HepG2 (cell line): Measurements from ENCODE around the gene NPC1. TPM values are rescaled to one million over a fixed set of nuclear protein-coding genes. Genes with fewer than 3 reads are reported as not detected.
A peak's percentile ranks its signal among the peaks of the same experiment; 100 is the strongest.

Experiments used
- AGO1 ChIP-seq: fragments of 200-400 bp; formaldehyde crosslinking; IDR thresholded peaks from 2 replicates; pipeline ENCODE4 v1.6.1; 2017; ENCODE audit warnings: mild to moderate bottlenecking, low read depth, low read length, moderate library complexity; ENCODE audit not compliant: poor library complexity, severe bottlenecking
- BRCA1 ChIP-seq: sonication (generic); formaldehyde crosslinking; IDR thresholded peaks from 2 replicates; pipeline ENCODE4 v1.4.0; 2020; ENCODE audit warnings: missing genetic modification reagents
- CSRNP1 ChIP-seq: sonication (generic); formaldehyde crosslinking; IDR thresholded peaks from 2 replicates; pipeline ENCODE4 v1.8.1; 2023; ENCODE audit warnings: mild to moderate bottlenecking, missing genetic modification reagents
- EP300 ChIP-seq, 3 experiments: sonication (generic) in 1 of 3; formaldehyde crosslinking in 1 of 3; IDR thresholded peaks; 2 replicates each; pipeline versions ENCODE4 v1.5.1 to v1.6.1; 2011 to 2020; ENCODE audit warnings: low read depth in 2 of 3, low read length in 2 of 3, borderline replicate concordance in 1 of 3, improper control_type of control experiment in 1 of 3, mild to moderate bottlenecking in 1 of 3, missing genetic modification reagents in 1 of 3, moderate library complexity in 1 of 3
- FOXK1 ChIP-seq: sonication (generic); formaldehyde crosslinking; IDR thresholded peaks from 2 replicates; pipeline ENCODE4 v1.4.0; 2020; ENCODE audit warnings: low read depth, missing genetic modification reagents, borderline replicate concordance
- GPBP1L1 ChIP-seq: sonication (generic); formaldehyde crosslinking; IDR thresholded peaks from 2 replicates; pipeline ENCODE4 v1.5.0; 2020; ENCODE audit warnings: mild to moderate bottlenecking, missing genetic modification reagents
- IKZF1 ChIP-seq: fragments of 450-650 bp; IDR thresholded peaks from 2 replicates; pipeline ENCODE4 v1.7.1; 2016
- KDM4B ChIP-seq: sonication (generic); formaldehyde crosslinking; IDR thresholded peaks from 2 replicates; pipeline ENCODE4 v1.4.0; 2020; ENCODE audit warnings: missing genetic modification reagents
- MED8 ChIP-seq: sonication (generic); formaldehyde crosslinking; IDR thresholded peaks from 2 replicates; pipeline ENCODE4 v1.8.1; 2023; ENCODE audit warnings: mild to moderate bottlenecking, missing genetic modification reagents; ENCODE audit not compliant: insufficient replicate concordance
- NRL ChIP-seq: sonication (generic); formaldehyde crosslinking; IDR thresholded peaks from 2 replicates; pipeline ENCODE4 v1.5.0; 2020; ENCODE audit warnings: missing genetic modification reagents, mild to moderate bottlenecking, moderate library complexity, borderline replicate concordance
- RAD51 ChIP-seq: fragments of 450-650 bp; IDR thresholded peaks from 2 replicates; pipeline ENCODE4 v1.6.1; 2016; ENCODE audit warnings: borderline replicate concordance
- ZBTB39 ChIP-seq: sonication (generic); formaldehyde crosslinking; IDR thresholded peaks from 2 replicates; pipeline ENCODE4 v1.5.0; 2020; ENCODE audit warnings: missing genetic modification reagents
- ZEB1 ChIP-seq: IDR thresholded peaks from 2 replicates; pipeline ENCODE4 v1.6.1; 2012; ENCODE audit warnings: mild to moderate bottlenecking, low read depth, inconsistent platforms; ENCODE audit not compliant: insufficient replicate concordance
- ZNF232 ChIP-seq: sonication (generic); formaldehyde crosslinking; IDR thresholded peaks from 2 replicates; pipeline ENCODE4 v1.4.0; 2020; ENCODE audit warnings: missing genetic modification reagents, borderline replicate concordance
- ZNF3 ChIP-seq: IDR thresholded peaks from 2 replicates; pipeline ENCODE4 v1.7.0; 2017; ENCODE audit warnings: inconsistent platforms
- ZNF547 ChIP-seq: sonication (generic); formaldehyde crosslinking; IDR thresholded peaks from 2 replicates; pipeline ENCODE4 v1.5.1; 2020; ENCODE audit warnings: mild to moderate bottlenecking, missing genetic modification reagents
- ZNF672 ChIP-seq: sonication (generic); formaldehyde crosslinking; IDR thresholded peaks from 2 replicates; pipeline ENCODE4 v1.8.1; 2022; ENCODE audit warnings: missing genetic modification reagents
- ZNF7 ChIP-seq: IDR thresholded peaks from 2 replicates; pipeline ENCODE4 v1.6.1; 2016; ENCODE audit warnings: missing biosample characterization, missing genetic modification reagents
- polyA plus RNA-seq, 8 experiments: library from polyadenylated mRNA; depleted of rRNA in 3 of 8; stranded (reverse) in 7 of 8; unstranded in 1 of 8; fragments of >200 nt; fragmentation: Illumina TruSeq in 4 of 8; extraction: Trizol in 4 of 8; gene quantifications; 2 replicates each; pipeline versions ENCODE4 v1.2.1 to v1.2.3, GENCODE V29; 2011 to 2016; ENCODE audit warnings: low read depth in 4 of 8, missing spikeins in 1 of 8, mixed read lengths in 1 of 8; ENCODE audit not compliant: insufficient read depth in 1 of 8
- total RNA-seq, 5 experiments: library from RNA; depleted of rRNA; stranded (reverse); fragments of >200 nt; fragmentation: Illumina TruSeq; extraction: Trizol; gene quantifications; 2 replicates each; pipeline ENCODE4 v1.2.3, GENCODE V29; 2016; ENCODE audit warnings: low read depth in 1 of 5
- TF ChIP-seq, protein P1 (sequence below): fragments of 450-650 bp; IDR thresholded peaks from 2 replicates; pipeline ENCODE4 v1.6.1; 2017
- TF ChIP-seq, protein P2 (sequence below): sonication (generic); formaldehyde crosslinking; IDR thresholded peaks from 2 replicates; pipeline ENCODE4 v1.4.0; 2020; ENCODE audit warnings: mild to moderate bottlenecking, low read depth, missing genetic modification reagents
- TF ChIP-seq, protein P3 (sequence below): sonication (generic); formaldehyde crosslinking; IDR thresholded peaks from 2 replicates; pipeline ENCODE4 v1.4.0; 2020; ENCODE audit warnings: mild to moderate bottlenecking, missing genetic modification reagents, borderline replicate concordance

Gene NPC1
- total and polyA plus RNA-seq, 2 of the 13 experiments (the other 11 are each of a cell fraction or from before 2014, with no cell fraction given) = 46.5 to 114 TPM

- TF ChIP-seq GPBP1L1 (no peak), EP300 (IDR thresholded peaks at IDR 0.05; ENCODE audit: low read depth in 2 of 2, low read length in 2 of 2) (peak in 1 of 2 experiments; percentile 81; a peak in 2 of 4 replicates), EP300 (CRISPR knock-in tag; IDR thresholded peaks at IDR 0.05; ENCODE audit: borderline replicate concordance) (peak; percentile 69; the same call in 1 of the 2 replicates), ZNF672 (no peak), ZNF547 (CRISPR knock-in tag) (peak; percentile 32; the same call in 1 of the 2 replicates), RAD51 (no peak), IKZF1 (no peak), ZNF3 (no peak; the same call in 1 of the 2 replicates), ZEB1 (no peak), CSRNP1 (CRISPR knock-in tag) (no peak), ZBTB39 (CRISPR knock-in tag) (no peak), AGO1 (no peak), BRCA1 (no peak), KDM4B (0 out of 2 replicates have a peak, but pooled peaks have one; percentile 16), ZNF232 (CRISPR knock-in tag) (no peak), ZNF7 (no peak), FOXK1 (CRISPR knock-in tag) (0 out of 2 replicates have a peak, but pooled peaks have one; percentile 60), MED8 (CRISPR knock-in tag) (no peak), NRL (no peak)
- TF ChIP-seq, protein P1, sequence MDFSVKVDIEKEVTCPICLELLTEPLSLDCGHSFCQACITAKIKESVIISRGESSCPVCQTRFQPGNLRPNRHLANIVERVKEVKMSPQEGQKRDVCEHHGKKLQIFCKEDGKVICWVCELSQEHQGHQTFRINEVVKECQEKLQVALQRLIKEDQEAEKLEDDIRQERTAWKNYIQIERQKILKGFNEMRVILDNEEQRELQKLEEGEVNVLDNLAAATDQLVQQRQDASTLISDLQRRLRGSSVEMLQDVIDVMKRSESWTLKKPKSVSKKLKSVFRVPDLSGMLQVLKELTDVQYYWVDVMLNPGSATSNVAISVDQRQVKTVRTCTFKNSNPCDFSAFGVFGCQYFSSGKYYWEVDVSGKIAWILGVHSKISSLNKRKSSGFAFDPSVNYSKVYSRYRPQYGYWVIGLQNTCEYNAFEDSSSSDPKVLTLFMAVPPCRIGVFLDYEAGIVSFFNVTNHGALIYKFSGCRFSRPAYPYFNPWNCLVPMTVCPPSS = no peak
- TF ChIP-seq, protein P2, sequence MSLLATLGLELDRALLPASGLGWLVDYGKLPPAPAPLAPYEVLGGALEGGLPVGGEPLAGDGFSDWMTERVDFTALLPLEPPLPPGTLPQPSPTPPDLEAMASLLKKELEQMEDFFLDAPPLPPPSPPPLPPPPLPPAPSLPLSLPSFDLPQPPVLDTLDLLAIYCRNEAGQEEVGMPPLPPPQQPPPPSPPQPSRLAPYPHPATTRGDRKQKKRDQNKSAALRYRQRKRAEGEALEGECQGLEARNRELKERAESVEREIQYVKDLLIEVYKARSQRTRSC (CRISPR knock-in tag) = no peak
- TF ChIP-seq, protein P3, sequence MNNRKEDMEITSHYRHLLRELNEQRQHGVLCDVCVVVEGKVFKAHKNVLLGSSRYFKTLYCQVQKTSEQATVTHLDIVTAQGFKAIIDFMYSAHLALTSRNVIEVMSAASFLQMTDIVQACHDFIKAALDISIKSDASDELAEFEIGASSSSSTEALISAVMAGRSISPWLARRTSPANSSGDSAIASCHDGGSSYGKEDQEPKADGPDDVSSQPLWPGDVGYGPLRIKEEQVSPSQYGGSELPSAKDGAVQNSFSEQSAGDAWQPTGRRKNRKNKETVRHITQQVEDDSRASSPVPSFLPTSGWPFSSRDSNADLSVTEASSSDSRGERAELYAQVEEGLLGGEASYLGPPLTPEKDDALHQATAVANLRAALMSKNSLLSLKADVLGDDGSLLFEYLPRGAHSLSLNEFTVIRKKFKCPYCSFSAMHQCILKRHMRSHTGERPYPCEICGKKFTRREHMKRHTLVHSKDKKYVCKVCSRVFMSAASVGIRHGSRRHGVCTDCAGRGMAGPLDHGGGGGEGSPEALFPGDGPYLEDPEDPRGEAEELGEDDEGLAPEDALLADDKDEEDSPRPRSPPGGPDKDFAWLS = no peak
These were observed 41.0 kb downstream of the NPC1 start (continued) for GRCh38 chr18:23545247-23545789.
